GM19372 (cell line): ENCODE data around the gene SLC35E4.
"Not testable (repeated sequence)": the region's sequence is repeated elsewhere in the genome, so short reads cannot be mapped to it uniquely, and the experiment has no call there.

Experiments used
- ATAC-seq: cut with Tn5 transposase; IDR thresholded peaks from one replicate; pipeline ENCODE4 v1.9.1; 2021; ENCODE audit warnings: mild to moderate bottlenecking, low read depth, moderate library complexity; ENCODE audit not compliant: unreplicated experiment

The SLC35E4 gene

DNA sequence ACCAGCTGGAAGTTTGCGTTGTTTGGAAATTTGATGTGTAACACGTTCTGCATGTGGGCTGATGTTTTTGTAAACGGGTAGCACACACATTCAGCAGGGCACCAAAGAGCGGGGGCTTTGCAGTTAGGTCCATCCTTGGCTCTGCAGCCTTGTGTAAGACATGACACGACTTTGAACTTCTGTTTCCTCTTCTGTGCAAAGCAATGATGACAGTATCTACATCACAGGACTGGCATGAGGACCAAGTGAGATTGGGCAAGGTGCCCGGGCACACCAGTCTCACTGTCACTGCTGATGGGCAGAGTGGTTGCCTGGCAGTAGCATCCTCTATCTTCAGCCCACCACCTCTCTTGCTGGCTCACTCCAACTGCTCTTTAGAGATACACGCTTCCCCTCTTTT lies 25.3 kb upstream of the SLC35E4 start:
- ATAC-seq = no peak

DNA sequence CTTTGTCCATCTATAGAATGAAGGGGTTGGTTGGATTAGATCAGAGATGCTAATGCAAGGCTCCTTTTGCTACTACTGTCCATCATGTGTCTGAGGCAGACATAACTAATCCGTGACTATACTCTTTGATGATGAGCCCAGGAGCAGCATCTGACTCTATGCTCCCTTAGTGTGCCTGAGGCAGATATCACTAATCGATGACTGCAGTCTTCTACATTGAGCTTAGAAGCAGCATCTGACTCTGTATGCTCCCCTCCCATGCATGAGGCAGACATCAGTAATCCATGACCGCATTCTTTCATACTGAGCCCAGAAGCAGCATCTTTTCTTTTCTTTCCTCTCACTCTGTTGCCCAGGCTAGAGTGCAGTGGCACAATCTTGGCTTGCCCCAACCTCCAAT lies 24.4 kb upstream of the SLC35E4 start:
- ATAC-seq = no peak

DNA sequence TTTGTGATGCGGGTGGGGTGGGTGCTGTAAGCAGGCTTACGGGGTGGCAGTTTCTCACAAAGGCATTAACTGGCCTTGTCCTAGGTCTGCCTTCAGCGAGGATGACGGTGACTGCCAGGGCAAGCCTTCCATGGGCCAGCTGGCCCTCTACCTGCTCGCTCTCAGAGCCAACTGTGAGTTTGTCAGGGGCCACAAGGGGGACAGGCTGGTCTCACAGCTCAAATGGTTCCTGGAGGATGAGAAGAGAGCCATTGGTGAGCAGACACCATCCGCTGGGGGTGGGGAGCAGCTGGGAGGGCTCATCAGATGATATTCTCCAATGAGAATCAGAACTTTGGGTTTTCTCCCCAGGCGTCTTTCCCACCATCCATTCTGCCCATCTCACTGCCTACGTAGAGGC lies 22.8 kb upstream of the SLC35E4 start:
- no peak for ATAC-seq

DNA sequence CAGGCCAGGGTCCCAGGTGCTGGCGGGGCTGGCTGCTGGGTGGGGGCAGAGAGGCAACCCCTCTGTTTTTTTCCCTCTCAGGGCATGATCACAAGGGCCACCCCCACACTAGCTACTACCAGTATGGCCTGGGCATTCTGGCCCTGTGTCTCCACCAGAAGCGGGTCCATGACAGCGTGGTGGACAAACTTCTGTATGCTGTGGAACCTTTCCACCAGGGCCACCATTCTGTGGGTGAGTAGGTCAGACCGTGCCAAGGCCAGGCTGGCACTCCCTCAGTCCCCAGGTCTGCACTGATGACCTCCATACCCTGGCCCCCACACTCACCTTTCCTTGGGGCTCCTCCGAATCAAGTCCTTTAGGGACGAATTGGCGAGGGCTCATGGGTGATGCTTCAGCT lies 21.3 kb upstream of the SLC35E4 start:
- no peak for ATAC-seq

GRCh38 chr22:30614879-30615278 lies 20.7 kb upstream of the SLC35E4 start:
- ATAC-seq = no peak

DNA sequence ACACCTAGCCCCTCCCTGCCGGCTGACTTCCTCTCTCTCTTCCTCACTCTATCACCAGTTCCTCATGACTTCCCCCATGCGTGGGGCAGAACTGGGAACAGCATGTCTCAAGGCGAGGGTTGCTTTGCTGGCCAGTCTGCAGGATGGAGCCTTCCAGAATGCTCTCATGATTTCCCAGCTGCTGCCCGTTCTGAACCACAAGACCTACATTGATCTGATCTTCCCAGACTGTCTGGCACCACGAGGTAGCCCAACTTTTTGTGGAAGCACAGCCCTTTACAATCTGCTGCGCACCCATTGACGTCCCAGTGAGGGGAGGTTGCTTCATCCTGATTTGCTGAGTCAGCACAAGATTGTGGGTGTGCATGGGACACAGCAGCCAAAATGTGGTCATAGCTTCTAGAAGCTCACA lies 20.0 kb upstream of the SLC35E4 start:
- no peak for ATAC-seq

DNA sequence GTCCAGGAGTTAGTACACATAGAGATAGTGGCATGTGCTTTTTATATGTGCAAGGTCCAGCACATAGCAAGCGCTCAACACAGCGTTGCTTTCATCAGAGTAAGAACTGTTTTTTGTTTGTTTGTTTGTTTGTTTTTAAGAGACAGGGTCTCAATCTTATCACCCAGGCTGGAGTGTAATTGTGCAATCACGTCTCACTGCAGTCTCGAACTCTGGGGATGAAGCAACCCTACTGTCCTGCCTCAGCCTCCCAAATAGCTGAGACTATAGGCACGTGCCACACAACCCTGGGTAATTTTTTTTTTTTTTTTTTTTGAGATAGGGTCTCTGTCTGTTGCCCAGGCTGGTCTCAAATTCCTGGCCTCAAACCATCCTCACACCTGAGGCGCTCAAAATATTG lies 17.8 kb upstream of the SLC35E4 start:
- ATAC-seq = no peak

GRCh38 chr22:30619909-30620308 lies 15.7 kb upstream of the SLC35E4 start:
- ATAC-seq = not testable (repeated sequence)

DNA sequence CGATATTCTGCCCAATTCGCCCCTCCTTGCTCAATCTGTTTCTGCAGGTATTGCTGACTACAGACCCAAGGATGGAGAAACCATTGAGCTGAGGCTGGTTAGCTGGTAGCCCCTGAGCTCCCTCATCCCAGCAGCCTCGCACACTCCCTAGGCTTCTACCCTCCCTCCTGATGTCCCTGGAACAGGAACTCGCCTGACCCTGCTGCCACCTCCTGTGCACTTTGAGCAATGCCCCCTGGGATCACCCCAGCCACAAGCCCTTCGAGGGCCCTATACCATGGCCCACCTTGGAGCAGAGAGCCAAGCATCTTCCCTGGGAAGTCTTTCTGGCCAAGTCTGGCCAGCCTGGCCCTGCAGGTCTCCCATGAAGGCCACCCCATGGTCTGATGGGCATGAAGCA lies 9.2 kb upstream of the SLC35E4 start:
- no peak for ATAC-seq

GRCh38 chr22:30627471-30627870 lies 8.1 kb upstream of the SLC35E4 start:
- no peak for ATAC-seq

DNA sequence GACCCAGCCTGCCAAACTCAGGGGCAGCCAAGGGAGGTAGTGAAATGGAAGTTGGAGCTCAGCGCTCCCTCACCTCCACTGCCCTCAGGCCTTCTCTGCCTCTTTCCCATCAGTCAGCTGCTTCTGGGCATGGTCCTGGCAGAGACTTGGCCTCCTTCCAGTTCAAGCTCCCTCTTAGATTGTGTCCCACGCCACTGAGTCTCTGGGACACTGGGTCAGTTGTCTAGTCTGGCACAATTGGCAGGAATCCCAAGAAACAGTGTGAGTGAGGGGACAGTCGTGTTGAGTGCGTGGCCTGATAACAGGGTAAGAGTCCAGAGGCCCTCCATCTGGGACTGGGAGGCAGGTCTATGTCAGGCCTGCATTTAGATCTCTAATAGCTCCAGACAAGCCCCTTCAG lies 7.1 kb upstream of the SLC35E4 start:
- ATAC-seq = no peak

GRCh38 chr22:30631469-30631868 lies 4.1 kb upstream of the SLC35E4 start:
- not testable (repeated sequence) for ATAC-seq

DNA sequence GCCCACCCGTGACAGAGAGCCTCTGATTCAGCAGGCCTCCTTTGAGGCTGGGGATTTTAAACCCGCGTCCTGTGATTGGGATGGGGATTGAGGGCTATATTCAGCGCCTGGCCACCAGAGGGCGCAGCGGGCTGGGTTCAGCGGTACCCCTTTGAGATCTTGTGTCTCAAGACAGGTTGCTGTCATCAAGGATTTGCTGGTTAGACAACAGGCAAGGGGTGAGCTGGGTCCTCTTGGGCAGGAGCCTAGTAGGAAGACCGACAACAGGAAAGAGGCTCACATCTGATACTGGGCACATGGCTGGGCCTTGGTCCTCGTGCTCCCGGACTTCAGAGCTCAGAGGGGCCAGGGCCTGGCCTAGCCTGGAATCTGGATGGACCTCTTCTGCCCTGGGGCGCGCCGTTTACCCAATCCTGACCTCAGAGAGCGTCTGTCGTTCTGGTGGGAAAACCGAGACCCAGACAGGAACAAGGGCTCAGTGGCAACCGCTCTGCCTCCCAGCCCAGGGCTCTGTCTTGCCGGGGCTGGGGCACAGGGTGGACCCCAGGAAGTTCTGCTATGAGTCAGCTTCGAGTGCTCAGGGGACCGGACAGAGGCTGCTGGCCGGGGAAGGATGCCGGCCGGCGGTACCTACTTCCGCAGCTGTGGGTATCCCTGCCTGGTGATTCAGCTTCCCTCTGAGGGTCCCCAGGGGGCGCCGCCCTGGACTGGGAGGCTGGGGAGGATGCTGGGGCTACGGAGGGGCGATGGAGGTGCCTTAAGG lies 929 bp upstream of the SLC35E4 start:
- ATAC-seq = no peak

- ATAC-seq = no peak
Measured at GRCh38 chr22:30636226-30637077, 871 bp downstream of the SLC35E4 start.

- no peak for ATAC-seq
Measured at GRCh38 chr22:30637701-30638114, 2.1 kb downstream of the SLC35E4 start.

DNA sequence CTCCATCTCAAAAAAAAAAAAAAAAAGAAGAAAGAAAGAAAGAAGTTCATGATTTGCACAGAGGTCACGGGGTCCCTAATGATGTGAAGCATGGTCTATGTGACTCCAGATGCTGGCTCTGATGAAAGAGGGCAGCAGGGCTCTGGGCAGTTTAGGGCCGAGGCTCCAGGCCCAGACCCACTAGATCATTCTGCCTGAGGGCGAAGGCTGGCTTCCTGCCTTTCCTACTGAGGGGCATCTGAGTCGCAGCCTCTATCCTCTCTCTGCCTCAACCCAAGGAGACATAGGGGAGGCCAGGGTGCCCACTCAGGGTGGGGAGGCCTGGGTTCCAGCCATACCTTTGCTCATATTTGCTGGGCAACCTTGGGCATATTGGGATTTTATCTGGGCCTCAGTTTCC lies 4.8 kb downstream of the SLC35E4 start:
- ATAC-seq = no peak

DNA sequence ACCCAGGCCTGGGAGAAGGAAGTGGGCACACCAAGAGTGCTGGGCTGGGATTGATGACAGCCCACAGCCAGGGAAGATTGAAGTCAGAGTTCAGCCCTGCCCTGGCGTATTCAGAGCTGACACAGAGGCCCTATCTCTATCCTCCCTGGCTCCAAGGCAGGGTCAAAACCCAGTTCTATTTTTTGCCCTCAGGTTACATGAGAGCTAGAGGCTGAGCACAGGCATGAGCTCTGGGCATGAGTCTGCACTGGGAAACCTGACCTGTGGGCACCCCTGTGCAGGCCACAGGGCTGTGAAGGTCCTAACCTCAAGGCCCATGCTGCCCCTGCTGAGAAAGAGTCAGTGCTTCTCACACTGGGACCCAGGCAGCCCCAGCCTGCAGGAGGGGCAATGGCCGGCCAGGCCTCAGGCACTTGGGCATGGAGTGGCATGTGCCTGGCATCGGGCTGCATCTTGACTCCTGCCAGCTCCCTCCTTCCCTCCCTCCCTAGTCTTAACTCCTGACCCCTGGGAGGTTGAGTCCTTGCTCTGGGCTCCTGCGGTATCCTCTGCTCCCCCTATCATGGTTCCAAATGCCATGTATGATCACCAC lies 5.4 kb downstream of the SLC35E4 start:
- no peak for ATAC-seq

DNA sequence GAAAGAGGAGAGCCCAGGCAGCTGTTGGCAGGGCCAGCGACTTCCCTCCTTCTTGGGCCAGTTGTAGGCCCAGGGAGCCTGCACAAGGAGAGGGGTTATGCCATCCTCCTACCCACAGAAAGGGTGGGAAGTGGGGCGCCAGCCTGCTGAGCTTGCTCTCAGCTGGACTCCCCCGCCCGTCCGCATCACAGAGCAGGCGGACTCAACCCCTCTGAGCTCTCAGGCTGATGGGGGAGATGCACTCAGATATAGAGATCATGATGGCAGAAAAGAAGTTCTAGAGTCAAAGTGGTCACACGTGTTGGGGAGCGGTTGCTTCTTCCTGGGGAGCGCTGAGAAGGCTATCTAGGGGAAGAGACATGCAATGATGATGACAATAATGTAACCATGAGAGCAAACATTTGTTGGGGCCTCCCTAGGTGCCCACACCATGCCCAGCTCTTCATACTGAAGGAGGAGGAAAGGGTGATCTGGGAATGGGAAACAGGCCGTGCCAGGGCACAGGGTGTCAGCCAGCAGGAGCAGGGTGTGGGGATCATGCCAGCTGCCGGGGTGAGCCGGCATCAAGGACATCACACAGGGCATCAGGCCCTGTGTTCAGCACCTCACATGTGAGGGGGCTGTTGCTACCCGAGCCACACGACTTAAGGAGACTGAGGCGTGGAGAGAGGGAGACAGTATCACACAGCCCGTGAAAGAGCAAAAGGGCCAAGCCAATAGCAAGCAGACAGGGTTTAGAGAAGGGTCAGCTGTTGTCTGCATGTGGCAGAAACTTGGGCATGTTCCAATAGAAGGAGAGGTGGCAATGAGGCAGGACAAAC lies 7.7 kb downstream of the SLC35E4 start:
- ATAC-seq = no peak

- no peak for ATAC-seq
Measured at GRCh38 chr22:30646518-30647160, 11.1 kb downstream of the SLC35E4 start.

DNA sequence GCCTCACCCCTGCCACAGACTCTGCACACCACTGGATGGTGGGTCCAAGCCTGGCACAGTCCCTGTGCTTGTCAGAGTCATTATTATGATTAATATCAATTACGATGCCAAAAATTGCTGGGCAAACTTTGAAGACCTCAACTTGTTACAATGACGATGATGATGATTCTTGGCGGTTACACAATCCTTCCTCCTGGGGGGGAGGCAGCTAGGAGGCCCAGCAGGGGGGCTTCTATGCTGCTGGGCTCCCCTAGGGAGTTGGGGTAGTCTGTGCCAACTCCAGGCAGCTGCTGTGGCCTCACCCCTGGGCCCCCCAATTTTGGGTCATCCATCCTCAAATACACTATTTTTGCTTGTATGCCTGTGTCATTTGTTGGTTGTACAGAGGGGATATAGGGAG lies 12.0 kb downstream of the SLC35E4 start:
- no peak for ATAC-seq
